NCI-H1092 treated with DMSO at 0.1 percent for 48 hours (cell line): ENCODE measurements around the gene LRP1B.
"Not testable (repeated sequence)": the region's sequence is repeated elsewhere in the genome, so short reads cannot be mapped to it uniquely, and the experiment has no call there.

Experiments
- DNase-seq: peaks from one replicate; lab custom pipeline; 2025; lab: John Stamatoyannopoulos, UW

The LRP1B gene

DNA sequence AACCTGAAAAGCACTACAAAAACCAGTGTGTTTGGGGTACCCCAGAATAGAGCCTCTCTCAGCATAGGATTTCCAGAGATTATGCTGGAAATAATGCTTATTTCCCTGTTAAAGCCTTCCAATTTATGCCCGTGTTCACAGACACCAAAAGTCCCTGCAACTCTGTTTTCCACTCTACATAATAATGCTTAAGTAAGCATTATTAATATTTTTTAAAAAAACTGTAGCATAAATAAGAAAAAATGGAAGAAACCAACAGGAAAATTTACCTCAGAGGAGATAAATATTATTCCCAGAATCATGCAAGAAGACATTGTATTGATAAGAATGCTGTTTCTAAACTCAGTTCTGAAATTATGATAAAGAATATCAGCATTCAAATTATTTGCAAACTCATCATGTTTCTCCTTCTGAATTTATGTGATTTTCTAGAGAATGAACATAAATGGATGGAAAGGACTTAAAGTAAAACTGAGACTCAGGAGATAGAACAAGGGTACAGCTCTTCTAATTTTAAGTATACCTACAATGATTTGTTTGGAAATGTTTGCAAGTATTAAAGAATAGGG is 241.7 kb downstream of the LRP1B start:
- DNase-seq, result no peak

DNA sequence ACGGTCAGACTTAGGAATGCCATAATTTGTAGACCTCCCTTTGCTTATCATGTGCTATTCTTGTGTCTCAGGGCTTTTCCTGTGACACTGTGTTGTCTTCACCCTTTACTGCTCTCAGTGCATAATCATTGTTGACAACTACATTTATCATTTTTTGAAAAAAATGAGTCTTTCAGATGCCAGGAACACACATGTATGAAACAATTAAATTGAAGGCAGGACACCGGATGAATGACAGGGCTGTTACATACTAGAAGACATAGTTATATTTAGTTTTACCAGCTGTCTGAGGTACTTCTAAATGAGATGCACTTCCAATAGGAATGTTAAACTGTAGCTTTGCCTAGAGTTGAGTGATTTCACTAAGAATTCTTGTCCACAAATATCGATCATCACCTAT is 243.5 kb downstream of the LRP1B start:
- no peak for DNase-seq

GRCh38 chr2:141878016-141878415 is 252.8 kb downstream of the LRP1B start:
- DNase-seq, result no peak

DNA sequence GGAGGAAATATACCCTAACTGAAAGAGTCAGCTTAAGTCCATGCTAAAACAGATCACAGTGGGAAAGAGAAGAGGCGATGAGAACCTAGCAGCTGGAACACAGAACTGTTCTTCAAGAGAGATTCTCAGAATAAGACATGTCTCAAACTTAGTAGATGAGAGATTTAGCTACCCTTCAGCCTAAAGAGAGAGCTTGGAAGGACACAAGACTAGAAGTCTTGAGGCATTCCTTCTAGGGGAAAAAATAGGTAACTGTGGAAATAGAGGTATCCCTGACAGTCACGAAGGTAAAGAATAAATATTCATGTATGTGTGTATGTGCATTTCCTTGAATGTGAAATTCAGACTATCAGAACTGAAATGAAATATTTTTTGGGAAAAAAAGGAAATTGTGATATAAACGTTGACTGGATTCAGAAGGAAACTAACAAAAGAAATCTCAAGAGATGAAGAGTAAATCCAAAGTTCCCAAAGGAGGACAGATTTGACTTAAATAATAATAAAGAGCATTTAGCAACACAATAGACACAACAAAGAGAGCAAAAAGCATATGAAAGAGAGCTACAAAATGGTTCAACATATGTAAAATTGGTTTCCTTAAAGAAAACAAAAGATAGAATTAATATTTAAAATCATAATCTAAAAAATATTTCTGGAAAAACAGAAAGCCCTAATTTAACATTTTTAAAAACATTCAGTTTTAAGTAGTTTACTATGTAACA is 258.7 kb downstream of the LRP1B start:
- DNase-seq, result no peak

DNA sequence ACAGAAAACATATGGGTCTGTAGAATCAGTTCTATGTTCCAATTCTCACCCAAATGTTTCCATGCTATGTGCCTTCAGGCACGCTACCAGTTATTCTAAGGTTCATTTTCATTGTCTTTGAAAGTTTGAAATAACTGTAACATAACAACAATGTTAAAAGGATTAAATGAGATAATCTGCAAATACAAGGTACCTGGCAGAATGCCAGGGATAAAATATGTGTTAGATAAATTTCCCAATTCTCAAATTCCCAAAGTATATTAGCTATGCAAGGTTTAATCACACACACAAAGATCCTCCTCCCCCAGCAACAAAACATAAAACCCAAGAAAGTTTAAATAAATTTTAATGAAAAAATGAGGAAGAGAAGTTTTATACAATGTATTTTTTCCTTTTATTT is 261.2 kb downstream of the LRP1B start:
- DNase-seq, result no peak

- no peak for DNase-seq
These were observed 266.9 kb downstream of the LRP1B start for GRCh38 chr2:141863964-141864363.

GRCh38 chr2:141856215-141856919 is 274.4 kb downstream of the LRP1B start:
- no peak for DNase-seq

- DNase-seq, result no peak
These were observed 282.6 kb downstream of the LRP1B start for GRCh38 chr2:141848191-141848590.

DNA sequence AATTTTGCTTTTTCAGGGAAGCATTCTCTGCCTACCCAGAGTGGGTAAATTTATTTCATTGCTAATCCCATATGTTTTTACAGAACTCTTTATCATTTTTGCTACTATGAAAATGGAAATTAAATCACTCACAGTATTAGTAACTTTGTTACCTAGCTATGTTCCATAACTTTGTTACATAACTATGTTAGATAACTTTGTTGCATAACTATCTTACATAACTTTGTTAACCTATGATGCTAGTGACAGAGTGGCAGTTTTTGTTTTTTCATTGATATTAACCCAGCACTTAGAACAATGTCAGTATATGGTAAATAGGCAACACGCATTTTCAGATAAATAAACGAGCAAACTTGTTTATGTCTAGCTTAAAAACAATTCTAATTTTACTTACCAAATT is 286.6 kb downstream of the LRP1B start:
- no peak for DNase-seq

- DNase-seq, result no peak
These were observed 295.7 kb downstream of the LRP1B start for GRCh38 chr2:141835103-141835502.

GRCh38 chr2:141828761-141829160 is 302.1 kb downstream of the LRP1B start:
- DNase-seq, result no peak

- DNase-seq, result no peak
These were observed 306.0 kb downstream of the LRP1B start for GRCh38 chr2:141824790-141825189.

DNA sequence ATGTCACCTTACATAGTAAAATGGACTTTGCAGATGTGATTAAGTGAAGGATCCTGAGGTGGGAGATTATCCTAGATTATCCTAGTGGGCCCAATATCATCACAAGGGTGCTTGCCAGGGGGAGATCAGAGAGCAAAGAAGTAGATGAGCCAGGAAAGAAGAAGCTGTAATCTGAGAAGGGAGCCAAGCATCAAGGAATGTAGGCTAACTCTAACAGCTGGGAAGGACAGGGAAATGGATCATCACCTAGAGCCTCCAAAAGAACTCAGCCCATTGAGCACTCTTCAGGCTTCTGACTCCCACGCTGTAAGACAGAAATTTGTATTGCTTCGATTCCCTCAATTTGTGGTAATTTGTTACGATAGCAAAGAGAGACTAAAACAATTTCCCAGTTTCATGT is 309.9 kb downstream of the LRP1B start:
- DNase-seq, result no peak

- DNase-seq, result not testable (repeated sequence)
These were observed 315.5 kb downstream of the LRP1B start for GRCh38 chr2:141815320-141815719.

DNA sequence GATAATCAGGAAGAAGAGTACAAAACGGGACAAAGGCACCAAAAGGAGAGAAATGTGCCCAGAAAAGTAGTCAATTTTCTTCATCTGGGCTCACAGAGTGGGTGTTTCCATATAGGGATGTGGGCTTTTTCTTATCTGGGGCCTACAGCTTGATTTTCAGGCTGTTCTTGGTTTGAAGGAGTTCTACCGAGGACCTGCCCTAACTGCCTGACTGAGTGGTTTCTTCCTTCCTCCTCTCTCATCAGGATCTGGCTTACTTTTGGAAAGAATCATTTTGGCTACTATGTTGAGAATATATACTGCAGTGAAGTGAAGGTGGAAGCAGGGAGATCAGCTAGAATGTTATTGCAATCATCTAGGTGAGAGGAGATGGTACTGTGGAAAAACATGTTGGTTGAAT is 316.7 kb downstream of the LRP1B start:
- no peak for DNase-seq

DNA sequence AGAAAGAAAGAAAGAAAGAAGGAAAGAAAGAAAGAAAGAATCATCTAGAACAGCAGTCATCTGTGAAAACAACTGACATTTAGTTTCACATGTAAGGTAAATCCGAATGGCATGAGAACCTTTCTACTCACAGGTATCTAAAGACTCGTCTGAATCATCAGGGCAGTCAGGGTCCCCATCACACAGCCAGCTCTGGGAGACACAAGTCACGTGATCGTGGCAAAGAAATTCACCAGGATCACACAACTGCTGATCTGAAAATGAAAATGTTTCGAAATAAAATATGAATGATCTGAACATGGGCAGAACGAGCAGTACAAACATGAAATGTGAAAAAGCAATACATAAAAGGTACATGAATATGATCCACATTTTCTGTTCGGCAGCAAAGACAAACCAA is 320.7 kb downstream of the LRP1B start:
- DNase-seq, result no peak

- no peak for DNase-seq
These were observed 324.7 kb downstream of the LRP1B start for GRCh38 chr2:141806090-141806489.

DNA sequence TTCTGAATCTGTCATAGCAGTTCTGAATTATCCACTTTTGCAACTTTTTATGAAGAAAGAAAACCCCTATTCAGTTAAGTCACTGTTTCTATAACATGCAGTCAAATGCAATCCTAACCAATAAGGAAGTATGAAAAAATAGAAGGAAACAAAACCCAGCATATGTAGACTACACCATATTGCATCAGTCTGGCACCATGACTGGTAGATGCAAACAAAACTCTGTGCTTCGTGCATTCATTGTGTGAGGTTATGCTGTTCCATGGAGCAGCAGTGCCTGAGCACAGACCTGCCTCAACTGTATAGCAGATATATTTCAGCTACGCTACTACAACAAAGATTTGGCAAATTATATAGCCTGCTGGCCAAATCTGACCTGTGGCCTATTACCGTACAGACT is 325.5 kb downstream of the LRP1B start:
- DNase-seq, result no peak

GRCh38 chr2:141796449-141796848 is 334.4 kb downstream of the LRP1B start:
- no peak for DNase-seq

DNA sequence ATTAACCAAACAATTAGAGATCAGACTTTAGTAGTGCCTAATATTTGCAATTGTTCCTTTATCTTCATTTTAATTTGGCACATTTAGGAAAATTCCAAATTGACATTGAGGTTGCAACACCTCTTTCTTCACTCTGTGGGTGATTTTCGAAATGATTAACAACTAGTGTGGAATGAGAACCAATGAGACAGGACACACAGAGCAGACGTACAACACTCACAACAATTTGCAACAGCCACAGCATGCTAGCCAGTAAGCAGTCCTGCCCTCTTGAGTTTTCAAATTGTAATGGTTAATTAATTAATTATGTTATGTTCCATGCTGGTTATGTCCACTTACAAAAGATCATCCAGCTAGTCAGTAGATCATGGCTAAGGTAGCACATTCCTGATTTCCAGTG is 339.3 kb downstream of the LRP1B start:
- no peak for DNase-seq

DNA sequence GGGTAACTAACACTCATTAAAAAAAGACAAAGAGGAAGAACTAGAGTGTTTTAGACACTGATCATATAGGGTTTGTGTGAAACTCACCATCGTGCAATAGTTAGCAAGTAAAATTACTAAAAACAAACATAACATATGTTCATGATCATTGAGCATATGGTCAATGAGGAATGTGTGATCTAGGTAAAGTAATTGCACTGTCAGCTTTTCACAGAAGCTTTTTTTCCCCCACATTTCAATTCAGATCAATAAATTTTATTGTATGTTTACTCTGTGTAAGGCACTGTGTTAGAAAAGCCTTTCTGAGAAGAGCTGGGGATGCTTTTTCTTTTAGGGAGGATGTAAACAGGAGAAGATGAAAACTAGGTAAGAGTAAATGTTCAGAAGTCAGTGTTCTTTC is 348.2 kb downstream of the LRP1B start:
- DNase-seq, result no peak

DNA sequence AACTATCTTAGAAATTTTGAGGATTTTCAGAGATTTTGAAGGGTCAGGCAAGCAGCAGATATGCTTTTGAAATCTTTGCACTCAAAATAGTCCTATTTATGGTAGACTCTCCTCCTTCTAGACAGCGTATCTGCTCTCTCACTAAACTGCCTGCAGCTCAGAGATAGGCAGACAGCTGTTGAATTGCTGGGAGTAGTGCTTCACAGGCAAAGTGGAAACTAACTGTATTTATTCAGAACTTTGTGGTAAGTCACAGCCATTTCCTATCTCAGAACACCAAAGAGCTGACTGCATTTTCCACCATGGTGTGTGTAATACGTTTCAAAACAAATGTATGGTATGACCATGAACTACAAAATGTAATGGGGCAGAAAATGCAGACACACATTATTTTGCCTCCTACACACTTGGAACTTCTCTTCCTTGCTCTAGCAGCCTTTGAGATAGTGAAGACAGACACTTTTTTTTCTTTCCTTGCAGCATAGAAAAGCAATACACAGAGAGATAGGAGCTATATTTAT is 352.4 kb downstream of the LRP1B start:
- DNase-seq, result no peak

GRCh38 chr2:141770530-141770929 is 360.3 kb downstream of the LRP1B start:
- no peak for DNase-seq
